ENCODE results near the gene DAGLB. TPM values are rescaled to one million over a fixed set of nuclear protein-coding genes. Genes with fewer than 3 reads are reported as not detected.
"Not testable (repeated sequence)": the region's sequence is repeated elsewhere in the genome, so short reads cannot be mapped to it uniquely, and the experiment has no call there.

Gene DAGLB
- total and polyA plus RNA-seq, 11 donors, result 4.1 to 17.2 (median 7.4) TPM

DNA sequence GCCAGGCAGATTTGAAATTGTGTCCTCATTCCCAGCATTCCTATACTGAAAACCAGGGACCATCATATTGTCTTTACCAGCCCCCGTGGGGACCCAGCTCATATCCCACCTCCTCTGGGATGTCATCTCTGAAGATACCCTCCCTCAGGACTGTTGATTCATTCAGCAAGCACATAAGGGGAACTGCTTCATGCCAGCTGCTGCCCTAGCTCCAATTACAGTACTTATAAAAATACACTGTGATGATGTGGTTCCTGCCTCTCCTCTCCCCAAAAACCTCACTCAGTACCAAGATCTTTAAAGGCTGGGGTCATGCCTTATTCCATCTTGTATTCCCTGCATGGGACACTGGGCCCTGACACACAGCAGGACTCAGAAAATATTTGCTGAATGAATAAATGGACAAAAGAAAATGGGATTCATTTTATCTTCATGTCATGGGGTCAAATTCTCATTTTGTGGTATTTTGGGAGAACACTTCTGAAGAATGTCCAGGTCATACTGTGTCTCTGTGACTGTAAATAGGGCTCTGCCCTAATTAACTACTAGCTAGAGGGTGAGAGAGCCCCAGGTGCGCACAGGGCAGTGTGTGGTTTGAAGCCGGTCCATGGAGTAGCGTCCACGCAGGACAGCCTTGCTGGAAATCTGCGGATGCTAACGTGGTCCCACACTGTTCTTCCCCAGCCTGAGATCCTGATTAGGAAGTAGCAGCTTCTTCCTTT lies 29.0 kb upstream of the DAGLB start:
- intact Hi-C loops (cut with DNase I), result no loop called here
- H3K4me1 ChIP-seq, result peaks cover 7 to 65% (median 37%) of the 10 kb centered on the region in 12 donors
- DNase-seq, result no peak

DNA sequence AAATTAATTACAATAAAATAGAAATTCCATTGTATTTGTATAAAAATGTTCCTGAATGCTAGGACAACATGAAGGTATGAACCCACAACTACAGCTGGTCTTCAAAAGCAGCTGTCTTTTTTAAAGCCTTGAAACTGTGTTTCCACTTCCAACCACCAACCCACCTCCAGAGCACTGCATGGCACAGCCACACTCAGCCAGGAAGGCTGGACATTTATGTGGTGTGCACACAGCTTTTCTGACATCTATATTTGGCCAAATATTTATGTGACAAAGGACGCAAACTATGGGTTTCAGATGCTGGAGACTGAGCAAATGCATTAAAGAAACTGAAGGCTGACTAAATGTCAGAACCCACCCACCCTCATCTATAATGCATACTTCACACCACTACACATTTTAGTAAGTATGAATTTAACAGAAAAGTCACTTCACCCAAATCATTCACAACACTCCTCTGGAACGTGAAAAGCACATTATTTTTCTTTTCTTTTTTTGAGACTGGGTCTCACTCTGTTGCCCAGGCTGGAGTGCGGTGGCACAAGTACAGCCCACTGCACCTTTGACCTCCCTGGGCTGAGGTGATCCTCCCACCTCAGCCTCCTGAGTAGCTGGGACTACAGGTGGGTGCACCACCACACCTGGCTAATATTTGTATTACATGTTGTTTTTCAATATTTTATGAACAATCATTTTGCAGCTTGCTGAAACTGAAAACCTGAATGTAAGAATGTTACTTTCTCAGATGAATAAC lies 27.9 kb upstream of the DAGLB start:
- H3K27me3 ChIP-seq, result no peaks in the 10 kb centered on the region
- intact Hi-C loops (cut with DNase I), result no loop called here
- 88 to 95% (median 92%) methylated on average over 3 of the region's 3 CpGs for WGBS, 4 donors
- H3K36me3 ChIP-seq, result peaks cover 0 to 73% (median 40%) of the 10 kb centered on the region in 9 donors
- TF ChIP-seq, protein P1, sequence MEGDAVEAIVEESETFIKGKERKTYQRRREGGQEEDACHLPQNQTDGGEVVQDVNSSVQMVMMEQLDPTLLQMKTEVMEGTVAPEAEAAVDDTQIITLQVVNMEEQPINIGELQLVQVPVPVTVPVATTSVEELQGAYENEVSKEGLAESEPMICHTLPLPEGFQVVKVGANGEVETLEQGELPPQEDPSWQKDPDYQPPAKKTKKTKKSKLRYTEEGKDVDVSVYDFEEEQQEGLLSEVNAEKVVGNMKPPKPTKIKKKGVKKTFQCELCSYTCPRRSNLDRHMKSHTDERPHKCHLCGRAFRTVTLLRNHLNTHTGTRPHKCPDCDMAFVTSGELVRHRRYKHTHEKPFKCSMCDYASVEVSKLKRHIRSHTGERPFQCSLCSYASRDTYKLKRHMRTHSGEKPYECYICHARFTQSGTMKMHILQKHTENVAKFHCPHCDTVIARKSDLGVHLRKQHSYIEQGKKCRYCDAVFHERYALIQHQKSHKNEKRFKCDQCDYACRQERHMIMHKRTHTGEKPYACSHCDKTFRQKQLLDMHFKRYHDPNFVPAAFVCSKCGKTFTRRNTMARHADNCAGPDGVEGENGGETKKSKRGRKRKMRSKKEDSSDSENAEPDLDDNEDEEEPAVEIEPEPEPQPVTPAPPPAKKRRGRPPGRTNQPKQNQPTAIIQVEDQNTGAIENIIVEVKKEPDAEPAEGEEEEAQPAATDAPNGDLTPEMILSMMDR (IDR thresholded peaks at IDR 0.05), result no peak
- no peak for TF ChIP-seq POLR2A (IDR thresholded peaks at IDR 0.05)
- no peak overlapping the region for H3K4me3 ChIP-seq
- peaks cover 6 to 53% (median 31%) of the 10 kb centered on the region in 12 donors for H3K4me1 ChIP-seq
- H3K9me3 ChIP-seq, result no peaks in the 10 kb centered on the region
- H3K27ac ChIP-seq, result no peak overlapping the region
- DNase-seq, result no peak
- ATAC-seq, result no peak

More for the DNA sequence above, 29.0 kb upstream of the DAGLB start:
- Histone ChIP-seq H3K9me3 (no peaks in the 10 kb centered on the region), H3K27ac (no peak overlapping the region), H3K4me3 (no peak overlapping the region), H3K36me3 (peaks cover 0 to 68% (median 30%) of the 10 kb centered on the region in 9 donors), H3K27me3 (no peaks in the 10 kb centered on the region)
- no peak for TF ChIP-seq POLR2A (IDR thresholded peaks at IDR 0.05)
- TF ChIP-seq, protein P1 (IDR thresholded peaks at IDR 0.05), result no peak
- WGBS, 4 donors, result 71 to 80% (median 77%) methylated on average over 7 of the region's 7 CpGs
- peak in 2 of 4 donors; percentile 7 to 17 for ATAC-seq

DNA sequence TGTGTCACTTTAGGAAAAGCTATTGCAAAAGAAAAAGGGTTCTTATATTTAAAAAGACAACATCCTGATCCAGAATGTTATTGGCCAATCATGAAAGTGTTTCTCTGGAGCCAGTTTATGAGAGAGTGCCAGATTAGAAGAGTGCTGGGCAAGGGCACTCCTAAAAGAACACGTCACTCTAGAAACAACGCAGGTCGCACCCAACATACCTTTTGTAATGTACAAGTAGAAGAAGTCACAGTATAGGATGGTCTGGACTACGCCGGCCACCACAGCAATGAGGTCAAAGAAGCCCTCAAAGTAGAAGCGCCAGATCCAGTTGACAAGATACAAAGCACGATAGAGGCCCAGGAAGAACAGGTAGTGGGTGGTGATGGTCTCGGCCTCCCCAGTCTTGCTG lies 18.1 kb upstream of the DAGLB start:
- no peak for DNase-seq
- Histone ChIP-seq H3K36me3 (peaks cover 0 to 100% (median 97%) of the 10 kb centered on the region in 9 donors), H3K4me1 (no peaks in the 10 kb centered on the region), H3K27me3 (no peaks in the 10 kb centered on the region), H3K9me3 (no peaks in the 10 kb centered on the region), H3K27ac (no peak overlapping the region), H3K4me3 (no peak overlapping the region)
- ATAC-seq, result no peak
- TF ChIP-seq, protein P1 (IDR thresholded peaks at IDR 0.05), result no peak
- no peak for TF ChIP-seq POLR2A (IDR thresholded peaks at IDR 0.05)
- intact Hi-C loops (cut with DNase I), result no loop called here
- WGBS, 4 donors, result 97 to 98% (median 97%) methylated on average over 8 of the region's 8 CpGs

DNA sequence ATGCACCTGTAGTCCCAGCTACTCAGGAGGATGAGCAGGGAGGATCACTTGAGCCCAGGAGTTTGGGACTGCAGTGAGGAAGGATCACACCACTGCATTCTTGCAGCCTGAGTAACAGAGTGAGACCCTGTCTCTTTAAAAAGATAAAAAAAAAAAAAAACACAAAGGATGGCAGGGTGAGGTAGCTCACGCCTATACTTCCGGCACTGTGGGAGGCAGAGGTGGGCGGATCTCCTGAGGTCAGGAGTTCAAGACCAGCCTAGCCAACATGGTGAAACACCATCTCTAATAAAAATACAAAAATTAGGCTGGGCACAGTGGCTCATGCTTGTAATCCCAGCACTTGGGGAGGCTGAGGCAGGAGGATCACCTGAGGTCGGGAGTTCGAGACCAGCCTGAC lies 15.9 kb upstream of the DAGLB start:
- ATAC-seq; H3K27ac ChIP-seq; H3K9me3 ChIP-seq; H3K4me1 ChIP-seq; intact Hi-C loops (cut with DNase I); H3K27me3 ChIP-seq; H3K4me3 ChIP-seq; DNase-seq: not testable (repeated sequence)
- H3K36me3 ChIP-seq, result peaks cover 0 to 88% (median 84%) of the 10 kb centered on the region in 9 donors
- 81 to 88% (median 86%) methylated on average over 5 of the region's 5 CpGs for WGBS, 4 donors
